Right lobe of liver (tissue), 6 donors: ENCODE results near the gene CLSTN3. TPM values are rescaled to one million over a fixed set of nuclear protein-coding genes. Genes with fewer than 3 reads are reported as not detected.
A peak's percentile ranks its signal among the peaks of the same experiment; 100 is the strongest.

ENCODE experiments used
- ATAC-seq, 4 donors: fragments of 200-7000 bp; cut with Tn5 transposase; one replicate each; pipeline ENCODE4 v1.9.1; 2020; ENCODE audit warnings: mild to moderate bottlenecking in 4 of 4, moderate library complexity in 4 of 4
- DNase-seq, 3 donors: peaks; one replicate each; pipeline ENCODE4 v3.0.0-alpha.2; 2020
- H3K27ac ChIP-seq, 3 donors: fragments of 200-600 bp; one replicate each; pipeline ENCODE4 v1.8.0; 2022
- H3K27me3 ChIP-seq, 2 donors: fragments of 200-600 bp; one replicate each; pipeline ENCODE4 v1.8.0; 2022
- H3K36me3 ChIP-seq, 4 donors: fragments of 200-600 bp; sonication (generic) in 1 of 4; one replicate each; pipeline versions ENCODE4 v1.5.1 to v1.8.0; 2017 to 2022; ENCODE audit warnings: control low read depth in 1 of 4
- H3K4me1 ChIP-seq, 4 donors: fragments of 200-600 bp; sonication (generic) in 1 of 4; one replicate each; pipeline versions ENCODE4 v1.5.1 to v1.8.0; 2017 to 2022; ENCODE audit warnings: control low read depth in 1 of 4
- H3K4me3 ChIP-seq, 3 donors: fragments of 200-600 bp; one replicate each; pipeline ENCODE4 v1.8.0; 2022
- H3K9me3 ChIP-seq, 4 donors: fragments of 200-600 bp; sonication (generic) in 1 of 4; one replicate each; pipeline versions ENCODE4 v1.5.1 to v1.8.0; 2017 to 2022; ENCODE audit warnings: control low read depth in 1 of 4
- POLR2A ChIP-seq: fragments of 450-650 bp; IDR thresholded peaks from one replicate; pipeline ENCODE4 v1.6.1; 2017; ENCODE audit warnings: antibody characterized with exemption, mild to moderate bottlenecking
- WGBS: methylation state at CpG from one replicate; pipeline ENCODE4 v1.1.6; 2018; ENCODE audit warnings: low coverage, low lambda C conversion rate; ENCODE audit not compliant: insufficient coverage; ENCODE audit errors: missing lambda C conversion rate; 5-methylcytosine and 5-hydroxymethylcytosine counted together
- intact Hi-C, 2 donors: fragments of 100-400 bp; cut with DNase I; formaldehyde crosslinking; loops; one replicate each; pipeline versions ENCODE4 v1.11.2 to v1.14.1; 2022
- total RNA-seq, 6 experiments: library from RNA; depleted of rRNA in 2 of 6; stranded (reverse); fragments of >200 nt in 2 of 6; fragmentation: NEBNext Ultra II Directional in 3 of 6; extraction: Animal tissue kit (Norgen Biotek cat#: 25700) in 3 of 6; gene quantifications; one replicate each; pipeline versions ENCODE4 v1.1.0 to v1.2.4, GENCODE V29; 2016 to 2023
- TF ChIP-seq, protein P1 (sequence below), 4 donors: fragments of 200-600 bp in 3 of 4; fragments of 450-650 bp in 1 of 4; IDR thresholded peaks; one replicate each; pipeline versions ENCODE4 v1.5.1 to v1.8.0; 2016 to 2022; ENCODE audit warnings: antibody characterized with exemption in 4 of 4, mild to moderate bottlenecking in 2 of 4
- donor health status: DM: no; HTN: yes; CAD: no.
- donor health status: DM: no; HTN: no; CAD: no.
- donor health status: DM: no; HTN: no; CAD: no.
- donor health status: DM: no; HTN: yes; CAD: no.
- donor health status: DM: no; HTN: yes; CAD: no.

Gene CLSTN3
- total RNA-seq, 6 experiments from 2014 or later: 38.9 to 55.2 (median 43.1) TPM

DNA sequence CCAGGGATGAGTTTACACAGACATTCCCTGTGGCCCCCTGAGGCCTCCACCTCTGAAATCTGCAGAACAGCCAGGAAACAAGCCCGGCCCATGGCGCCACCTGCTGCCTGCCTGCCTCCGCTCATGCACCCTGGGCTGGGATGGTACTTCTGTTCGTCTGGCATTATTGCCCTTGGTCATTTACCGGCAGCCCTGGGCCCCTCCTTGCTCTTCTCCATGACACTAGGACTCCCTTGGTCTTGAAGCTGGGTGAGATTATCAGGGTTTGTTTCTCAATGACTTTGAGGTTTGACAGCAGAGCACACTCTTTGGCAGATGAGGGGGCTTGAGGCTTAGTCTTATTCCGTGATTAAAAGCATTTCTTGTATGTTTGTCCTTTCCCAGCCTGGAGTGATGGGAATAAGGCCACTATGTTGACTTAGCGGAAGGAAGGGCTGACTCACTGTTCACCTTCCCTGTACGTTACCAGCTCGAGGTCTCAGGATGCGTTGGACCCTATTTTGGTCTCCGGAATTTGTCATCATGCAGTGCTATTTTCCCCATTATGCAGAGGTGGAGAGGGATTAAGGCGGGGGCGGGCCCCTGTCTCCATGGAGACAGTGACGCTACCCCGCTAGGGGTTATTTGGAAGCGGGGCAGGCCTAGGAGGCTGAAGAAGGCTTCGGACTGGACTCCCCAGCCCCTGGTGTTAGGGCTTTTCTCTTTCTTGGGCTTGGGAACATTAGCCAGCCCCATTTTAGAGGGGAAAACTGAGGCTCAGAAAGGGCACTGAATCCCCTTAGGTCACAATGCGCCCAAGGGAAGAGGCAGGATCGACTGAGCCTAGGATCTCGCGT is 58.6 kb downstream of the CLSTN3 start:
- DNase-seq (peak; percentile 75 to 76 (median 75)), ATAC-seq (peak; percentile 63 to 67 (median 66))
- intact Hi-C loops: no loop called here
- H3K27ac ChIP-seq: peak overlapping the region; percentile 63 to 93 (median 90)
- H3K9me3 ChIP-seq: no peaks in the 10 kb centered on the region
- peaks cover 0 to 3% (median 0%) of the 10 kb centered on the region in 4 donors for H3K36me3 ChIP-seq
- peaks cover 0 to 19% (median 3%) of the 10 kb centered on the region in 4 donors for H3K4me1 ChIP-seq
- H3K4me3 ChIP-seq: peak overlapping the region; percentile 88 to 94 (median 91)
- TF ChIP-seq, protein P1, sequence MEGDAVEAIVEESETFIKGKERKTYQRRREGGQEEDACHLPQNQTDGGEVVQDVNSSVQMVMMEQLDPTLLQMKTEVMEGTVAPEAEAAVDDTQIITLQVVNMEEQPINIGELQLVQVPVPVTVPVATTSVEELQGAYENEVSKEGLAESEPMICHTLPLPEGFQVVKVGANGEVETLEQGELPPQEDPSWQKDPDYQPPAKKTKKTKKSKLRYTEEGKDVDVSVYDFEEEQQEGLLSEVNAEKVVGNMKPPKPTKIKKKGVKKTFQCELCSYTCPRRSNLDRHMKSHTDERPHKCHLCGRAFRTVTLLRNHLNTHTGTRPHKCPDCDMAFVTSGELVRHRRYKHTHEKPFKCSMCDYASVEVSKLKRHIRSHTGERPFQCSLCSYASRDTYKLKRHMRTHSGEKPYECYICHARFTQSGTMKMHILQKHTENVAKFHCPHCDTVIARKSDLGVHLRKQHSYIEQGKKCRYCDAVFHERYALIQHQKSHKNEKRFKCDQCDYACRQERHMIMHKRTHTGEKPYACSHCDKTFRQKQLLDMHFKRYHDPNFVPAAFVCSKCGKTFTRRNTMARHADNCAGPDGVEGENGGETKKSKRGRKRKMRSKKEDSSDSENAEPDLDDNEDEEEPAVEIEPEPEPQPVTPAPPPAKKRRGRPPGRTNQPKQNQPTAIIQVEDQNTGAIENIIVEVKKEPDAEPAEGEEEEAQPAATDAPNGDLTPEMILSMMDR (IDR thresholded peaks at IDR 0.05): peak; percentile 53 to 77 (median 63)
- no peak for TF ChIP-seq POLR2A
- H3K27me3 ChIP-seq: no peaks in the 10 kb centered on the region
- 3% methylated on average over 16 of the region's 21 CpGs for WGBS

GRCh38 chr12:7189398-7190267 is 59.5 kb downstream of the CLSTN3 start, which contains the start of gene PEX5:
Gene PEX5 (plus strand): TSS chr12:7189686. CDS start chr12:7190378, 692 bp downstream.
- DNase-seq (peak; percentile 91 to 94 (median 92)), ATAC-seq (peak; percentile 91 to 96 (median 94))
- H3K4me1 ChIP-seq: peaks cover 0 to 19% (median 3%) of the 10 kb centered on the region in 4 donors
- no peaks in the 10 kb centered on the region for H3K9me3 ChIP-seq
- WGBS: under 1% methylated on average over 28 of the region's 68 CpGs
- peaks cover 0 to 3% (median 0%) of the 10 kb centered on the region in 4 donors for H3K36me3 ChIP-seq
- no peaks in the 10 kb centered on the region for H3K27me3 ChIP-seq
- intact Hi-C loops: no loop called here
- H3K4me3 ChIP-seq: peak within 1 kb of the TSS; percentile 88 to 94 (median 91)
- peak within 1 kb of the TSS; percentile 63 to 93 (median 90) for H3K27ac ChIP-seq
- TF ChIP-seq, protein P1 (IDR thresholded peaks at IDR 0.05): no peak
- TF ChIP-seq POLR2A: no peak

- WGBS: 68% methylated on average over 4 of the region's 17 CpGs
- peaks cover 0 to 19% (median 3%) of the 10 kb centered on the region in 4 donors for H3K4me1 ChIP-seq
- peak in 2 of 3 donors; percentile 47 to 68 for DNase-seq
Observed at GRCh38 chr12:7190268-7191055, 60.3 kb downstream of the CLSTN3 start.

More at GRCh38 chr12:7190268-7191055, 60.3 kb downstream of the CLSTN3 start:
- no peak for TF ChIP-seq POLR2A
- TF ChIP-seq, protein P1 (IDR thresholded peaks at IDR 0.05): no peak
- Histone ChIP-seq H3K4me3 (peak overlapping the region; percentile 88 to 94 (median 91)), H3K36me3 (peaks cover 0 to 3% (median 0%) of the 10 kb centered on the region in 4 donors), H3K27me3 (no peaks in the 10 kb centered on the region), H3K27ac (peak overlapping the region; percentile 63 to 93 (median 90)), H3K9me3 (no peaks in the 10 kb centered on the region)
- intact Hi-C loops: no loop called here
- peak in 3 of 4 donors; percentile 3 to 4 (median 3) for ATAC-seq
